DMS53 treated with DMSO at 0.1 percent for 48 hours (cell line): ENCODE data around the gene TMEM151B.
"Not testable (repeated sequence)": the region's sequence is repeated elsewhere in the genome, so short reads cannot be mapped to it uniquely, and the experiment has no call there.

Source experiments
- DNase-seq: peaks from one replicate; lab custom pipeline; 2025; ENCODE audit not compliant: unreplicated experiment; lab: John Stamatoyannopoulos, UW

TMEM151B gene

DNA sequence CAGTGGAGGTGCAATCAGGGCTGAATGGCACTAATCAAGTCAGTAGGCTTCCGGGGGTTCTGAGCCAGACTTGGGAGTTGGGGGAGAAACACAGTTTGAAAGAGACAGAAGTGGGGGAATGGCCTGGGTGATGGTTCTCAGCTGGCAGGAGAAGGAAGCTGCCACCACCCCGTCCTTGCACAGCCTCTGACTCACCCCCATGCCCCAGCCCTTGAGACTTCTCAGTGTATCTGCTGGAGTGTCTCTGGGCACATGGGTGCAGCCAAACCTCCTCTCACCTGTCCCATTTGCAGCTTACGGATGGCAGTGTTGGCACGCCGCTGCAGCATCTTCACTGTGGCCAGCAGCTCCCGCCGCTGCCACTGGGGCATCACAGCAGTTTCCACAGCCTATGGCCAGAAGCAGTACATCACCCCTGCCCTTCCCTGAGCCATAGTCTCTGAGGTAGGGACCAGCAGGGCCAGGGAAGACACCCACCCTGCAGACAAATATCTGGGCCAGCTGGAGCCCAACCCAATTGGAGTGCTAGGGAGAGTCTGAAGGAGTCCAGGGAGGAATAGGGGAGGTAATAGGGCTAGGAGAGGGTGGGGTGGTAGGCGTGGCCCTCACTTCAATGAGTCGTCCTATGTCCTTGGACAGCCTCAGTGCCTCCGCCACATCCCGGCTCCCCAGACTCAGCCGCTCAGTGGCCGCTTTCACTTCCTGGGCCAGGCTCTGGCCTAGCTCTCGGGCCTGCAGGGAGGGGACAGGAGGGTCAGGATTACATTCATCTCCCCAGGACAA, 31.7 kb downstream of the TMEM151B start:
- no peak for DNase-seq

DNA sequence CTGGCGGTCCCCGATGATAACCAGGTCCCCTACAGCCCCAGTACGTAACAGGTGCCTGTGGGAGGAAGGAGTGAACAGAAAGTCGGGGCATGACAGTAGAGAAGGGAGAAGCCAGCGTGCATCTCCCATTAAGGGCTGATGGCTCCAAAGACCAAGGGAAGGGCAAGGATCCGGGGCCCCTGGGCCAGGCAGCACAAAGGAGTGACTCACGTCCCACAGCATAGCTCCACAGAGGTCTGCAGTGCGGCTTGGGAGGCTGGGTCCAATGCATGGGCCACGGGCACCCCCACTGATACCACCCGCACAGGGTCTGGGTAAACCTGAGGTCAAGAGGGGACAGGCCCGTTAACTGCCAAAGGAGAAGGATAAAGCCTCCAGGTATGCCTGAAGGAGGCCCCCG, 32.6 kb downstream of the TMEM151B start:
- DNase-seq: no peak

DNA sequence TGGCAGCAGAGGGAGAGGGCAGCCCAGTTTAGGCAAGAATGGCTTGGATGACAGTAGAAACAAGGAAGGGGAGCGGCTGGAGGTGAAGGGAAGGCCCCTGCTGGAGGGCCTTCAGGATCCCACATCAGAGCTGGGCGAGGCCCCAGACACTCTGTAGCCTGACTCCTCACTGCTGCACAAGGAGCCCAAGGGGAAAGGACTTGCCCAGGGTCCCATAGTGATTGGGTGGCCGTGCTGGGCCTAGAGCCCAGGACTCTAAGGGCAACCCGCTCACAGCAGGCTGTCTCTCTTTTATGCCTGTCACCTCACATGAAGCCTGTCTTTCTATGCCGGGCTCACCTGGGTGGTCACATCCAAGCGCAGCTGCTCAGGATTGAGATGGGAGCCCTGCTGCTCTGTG, 33.6 kb downstream of the TMEM151B start:
- DNase-seq: no peak

DNA sequence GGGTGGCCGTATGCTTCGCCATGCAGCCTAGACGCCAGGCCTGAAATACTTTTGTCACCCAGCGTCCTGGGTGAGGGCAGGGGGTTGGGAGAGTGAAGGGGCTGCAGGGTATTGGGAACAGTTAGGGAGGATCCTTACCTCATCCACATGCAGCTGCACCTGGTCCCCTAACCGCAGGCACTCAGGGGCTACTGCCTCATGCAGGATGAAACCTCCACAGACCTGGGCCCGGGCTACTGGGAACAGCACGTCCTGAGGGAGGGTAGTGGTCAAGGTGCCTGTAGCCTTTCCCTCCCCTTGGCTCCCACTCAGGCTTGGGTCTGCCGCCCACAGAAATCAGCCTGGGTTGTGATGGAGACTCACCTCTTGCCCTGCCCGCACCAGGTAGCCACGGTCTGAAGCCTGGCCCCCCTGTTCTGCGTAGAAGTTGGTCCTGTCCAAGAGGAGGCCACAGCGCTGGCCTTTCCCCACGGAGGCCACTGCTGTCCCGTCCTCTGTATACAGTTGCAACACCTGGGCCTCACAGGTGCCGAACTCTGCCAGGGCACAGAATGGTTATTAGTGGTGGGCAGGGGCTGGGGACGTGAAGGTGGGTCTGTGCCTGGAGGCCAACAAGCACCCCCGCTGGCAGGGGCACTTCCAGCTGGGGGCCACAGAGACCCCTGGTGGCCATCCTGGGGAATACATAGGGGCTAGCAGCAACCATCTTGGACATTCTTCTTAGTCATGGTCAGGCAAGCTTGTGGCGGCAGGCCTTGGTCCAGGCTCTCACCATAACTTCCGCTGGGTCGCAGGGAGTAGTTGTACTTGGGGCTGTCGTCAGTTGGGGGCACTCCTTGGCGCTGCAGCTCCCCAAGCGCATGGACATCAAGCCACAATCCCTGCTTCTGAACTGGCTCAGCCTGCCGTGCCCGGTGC, 34.3 kb downstream of the TMEM151B start:
- DNase-seq: no peak

DNA sequence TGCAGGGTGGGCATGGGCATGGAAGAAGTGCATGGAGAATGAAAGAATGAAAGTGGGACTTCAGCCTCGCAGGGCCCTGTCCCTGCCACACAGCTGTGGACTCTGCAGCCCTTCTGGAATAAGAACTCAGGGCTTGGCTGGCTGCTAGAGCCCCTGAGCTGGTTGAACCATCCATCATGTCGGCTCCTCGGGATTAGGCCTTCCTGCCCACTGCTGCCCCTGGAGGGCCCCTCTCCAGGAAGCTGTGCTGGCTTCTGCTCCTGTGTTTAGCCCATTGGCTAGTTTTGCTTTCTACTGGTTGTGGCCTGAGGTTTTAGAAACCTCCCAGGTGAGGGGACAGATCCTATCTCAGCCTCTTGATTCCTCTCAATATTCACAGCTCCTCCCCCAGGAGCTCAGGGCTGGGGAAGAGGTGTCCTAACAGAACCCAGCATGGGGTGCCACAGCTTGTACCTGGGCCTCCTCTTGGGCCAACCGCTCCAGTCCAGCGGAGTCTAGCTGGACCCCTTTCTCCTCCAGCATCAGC, 35.0 kb downstream of the TMEM151B start:
- no peak for DNase-seq

DNA sequence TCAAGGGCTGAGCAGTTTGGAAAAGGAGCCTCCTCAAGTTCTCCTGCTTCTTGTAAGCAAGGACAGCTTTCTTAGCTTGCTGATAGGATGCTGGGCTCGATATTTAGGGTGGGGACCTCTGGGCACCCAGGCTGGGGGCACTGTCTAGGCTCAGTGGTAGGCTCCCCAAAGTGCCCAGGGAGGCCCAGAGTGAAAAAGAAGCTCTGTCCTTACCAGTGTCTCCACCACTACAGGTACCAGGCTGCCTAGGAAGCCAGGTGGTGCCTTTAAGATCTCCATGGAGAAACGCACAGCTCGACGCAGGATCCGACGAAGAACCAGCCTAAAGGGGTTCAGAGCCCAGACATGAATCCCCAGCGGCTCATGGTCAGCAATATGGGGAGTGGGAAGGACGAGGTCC, 36.5 kb downstream of the TMEM151B start:
- no peak for DNase-seq

DNA sequence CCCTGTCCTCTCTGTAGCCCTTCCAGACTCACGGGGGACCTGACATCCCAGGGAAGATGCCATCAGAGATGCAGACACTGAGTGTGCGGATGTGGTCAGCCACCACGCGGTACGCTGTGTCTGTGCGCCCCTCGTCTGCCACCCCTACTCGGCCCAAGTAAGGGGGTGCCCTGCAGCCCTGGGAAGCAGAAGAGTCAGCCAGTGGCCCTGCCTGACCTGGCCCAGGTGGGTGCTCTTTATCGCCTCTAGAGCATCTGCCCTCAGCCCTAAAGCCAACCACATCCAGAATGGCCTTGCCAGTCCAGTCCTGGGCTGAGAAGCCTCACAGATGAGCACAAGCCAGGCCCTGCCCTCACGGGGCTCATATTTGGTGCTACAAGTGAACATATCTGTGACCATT, 37.0 kb downstream of the TMEM151B start:
- no peak for DNase-seq

DNA sequence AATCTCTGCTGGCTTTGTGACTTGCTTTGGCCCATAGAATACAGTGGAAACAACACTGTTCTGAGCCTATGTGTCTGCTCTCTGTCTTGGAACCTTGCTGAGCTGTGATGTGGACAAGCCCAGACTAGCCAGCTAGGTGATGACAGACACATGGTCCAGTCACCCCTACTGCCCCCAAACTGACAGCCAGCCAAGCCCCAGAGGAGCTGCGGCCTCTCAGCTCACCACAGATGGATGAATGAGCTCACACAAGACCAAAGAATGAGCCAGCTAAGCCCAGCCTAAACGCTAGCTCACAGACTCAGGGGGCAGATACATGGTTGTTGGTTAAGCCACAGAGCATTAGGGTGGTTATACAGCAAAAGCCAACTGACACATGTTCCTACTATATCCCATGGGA, 38.8 kb downstream of the TMEM151B start:
- no peak for DNase-seq

DNA sequence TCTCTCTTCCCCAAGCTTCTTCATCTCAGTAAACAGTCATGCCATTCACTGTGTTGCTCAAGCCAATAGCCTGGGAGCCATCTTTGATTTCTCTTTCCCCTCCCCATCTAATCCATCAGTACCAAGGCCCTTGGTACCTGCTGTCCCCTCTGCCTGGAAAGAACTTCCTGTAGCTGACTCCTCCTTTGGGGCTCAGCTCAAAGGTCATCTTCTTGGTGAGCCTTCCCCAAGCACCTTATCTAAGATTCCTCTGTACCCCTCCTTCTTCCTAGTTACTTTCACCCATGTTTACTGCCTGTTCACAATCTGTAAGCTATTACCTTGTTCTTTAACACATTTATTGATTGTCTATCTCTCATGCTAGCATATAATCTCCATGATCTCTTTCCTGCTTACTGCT, 39.4 kb downstream of the TMEM151B start:
- DNase-seq: no peak

DNA sequence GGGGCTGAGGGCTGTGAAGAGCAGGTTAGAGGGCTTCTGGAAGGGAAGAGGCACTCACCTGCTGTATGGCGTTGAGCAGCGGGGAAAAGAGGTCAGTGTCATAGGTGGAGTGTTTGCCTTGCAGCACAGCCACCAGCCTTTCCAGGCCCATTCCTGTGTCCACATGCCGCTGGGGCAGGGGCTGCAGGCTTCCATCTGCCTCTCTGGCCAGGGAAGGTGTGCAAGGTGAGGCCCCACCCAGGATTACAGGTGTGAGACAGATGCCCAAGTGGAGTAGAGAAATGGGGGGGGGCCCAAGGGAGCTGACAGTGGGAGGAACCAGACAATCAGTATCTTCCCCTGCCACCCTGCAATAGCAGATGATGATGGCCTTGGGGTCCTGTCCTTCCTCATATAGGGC, 40.0 kb downstream of the TMEM151B start:
- DNase-seq: no peak

DNA sequence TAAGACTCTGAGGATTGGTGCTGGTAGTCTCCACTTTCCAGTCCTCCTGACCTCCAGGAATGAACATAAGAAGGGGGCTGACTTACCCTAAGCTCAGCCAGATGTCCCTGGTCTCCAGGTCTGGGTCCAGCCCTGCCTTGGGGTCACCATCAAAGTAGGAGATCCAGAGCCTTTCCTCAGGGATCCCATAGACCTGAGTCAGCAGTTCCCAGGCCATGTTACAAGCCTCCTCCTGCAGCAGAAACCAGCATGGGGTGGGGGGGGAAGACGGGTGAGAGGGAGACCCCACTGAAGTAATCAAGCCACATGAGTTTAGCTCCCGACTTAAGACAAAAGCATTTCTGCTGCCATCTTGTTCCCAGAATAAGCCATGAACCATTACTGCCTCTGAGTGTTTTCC, 41.1 kb downstream of the TMEM151B start:
- DNase-seq: no peak

DNA sequence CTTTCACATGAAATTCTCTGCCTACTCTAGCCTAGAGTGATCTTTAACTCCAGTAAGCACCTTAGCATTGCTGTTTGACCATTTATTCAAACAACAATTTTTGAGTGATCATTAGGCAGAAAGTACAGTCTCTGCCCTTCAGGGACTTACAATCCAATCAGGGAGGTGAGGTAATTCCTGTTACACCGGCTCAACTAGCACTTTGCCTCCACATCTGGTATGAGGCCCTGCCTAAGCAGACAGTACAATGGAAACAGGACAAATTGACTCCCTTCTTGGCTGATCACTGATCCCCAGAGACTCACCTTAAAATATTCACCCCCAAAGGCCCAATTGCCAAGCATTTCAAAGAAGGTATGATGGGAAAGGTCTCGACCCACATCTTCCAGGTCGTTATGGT, 41.5 kb downstream of the TMEM151B start:
- DNase-seq: no peak

DNA sequence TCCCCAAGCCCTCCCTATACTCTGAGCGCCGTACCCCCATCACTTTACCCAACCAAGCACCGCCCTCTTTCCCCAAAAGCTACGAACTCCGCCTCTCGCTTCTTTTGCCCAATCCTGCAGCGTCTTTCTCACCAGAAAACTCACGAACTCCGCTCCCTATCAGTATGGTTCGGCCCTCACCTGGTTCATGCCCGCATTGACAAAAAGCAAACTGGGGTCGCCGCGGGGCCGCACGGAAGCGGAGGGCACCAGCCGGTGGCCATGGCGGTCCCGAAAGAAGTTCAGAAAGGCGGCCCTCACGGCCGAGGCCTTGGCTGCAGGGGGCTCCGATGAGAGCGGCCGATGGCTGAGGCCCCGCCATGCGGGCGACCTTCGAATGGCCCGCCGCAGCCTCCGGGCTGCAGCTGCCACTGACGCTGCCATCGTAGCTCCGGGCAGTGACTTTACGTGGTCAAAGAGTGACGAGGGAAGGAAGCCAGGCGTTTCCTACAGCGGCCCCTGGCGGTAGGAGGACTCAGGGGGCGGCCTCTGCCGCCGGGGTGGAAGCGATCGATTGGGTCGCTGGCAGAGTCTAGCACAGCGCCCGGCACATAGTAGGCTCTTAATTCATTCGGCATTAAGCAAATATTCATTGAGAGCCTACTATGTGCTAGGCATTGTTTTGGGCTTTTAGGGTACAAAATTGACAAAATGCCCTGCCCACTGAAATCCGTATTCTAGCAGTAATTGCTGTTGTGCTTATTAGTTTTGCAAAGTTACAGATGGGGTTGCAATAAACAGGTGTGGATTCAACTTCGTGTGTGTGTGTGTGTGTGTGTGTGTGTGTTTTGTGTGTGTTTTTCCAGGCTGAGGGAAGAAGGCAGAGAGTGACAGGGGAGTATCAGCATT, 42.9 kb downstream of the TMEM151B start, which contains the start of gene AARS2:
Gene AARS2, minus strand, starts transcription at position 447 of the 888 bp plus-strand sequence. Its CDS starts 24 bp downstream, at position 423.
- DNase-seq: peak; percentile 58

DNA sequence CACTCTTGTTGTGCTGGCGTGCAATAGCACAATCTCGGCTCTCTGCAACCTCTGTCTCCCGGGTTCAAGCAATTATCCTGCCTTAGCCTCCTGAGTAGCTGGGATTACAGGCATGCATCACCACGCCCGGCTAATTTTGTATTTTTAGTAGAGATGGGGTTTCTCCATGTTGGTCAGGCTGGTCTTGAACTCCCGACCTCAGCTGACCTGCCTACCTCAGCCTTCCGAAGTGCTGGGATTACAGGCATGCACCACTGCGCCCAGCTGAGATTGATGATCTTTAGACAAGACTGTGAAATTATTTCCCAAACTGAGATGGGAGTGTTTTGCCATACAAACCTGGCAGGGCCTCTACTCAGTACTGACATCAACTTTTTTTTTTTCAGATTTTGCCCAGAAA, 44.4 kb downstream of the TMEM151B start:
- not testable (repeated sequence) for DNase-seq

DNA sequence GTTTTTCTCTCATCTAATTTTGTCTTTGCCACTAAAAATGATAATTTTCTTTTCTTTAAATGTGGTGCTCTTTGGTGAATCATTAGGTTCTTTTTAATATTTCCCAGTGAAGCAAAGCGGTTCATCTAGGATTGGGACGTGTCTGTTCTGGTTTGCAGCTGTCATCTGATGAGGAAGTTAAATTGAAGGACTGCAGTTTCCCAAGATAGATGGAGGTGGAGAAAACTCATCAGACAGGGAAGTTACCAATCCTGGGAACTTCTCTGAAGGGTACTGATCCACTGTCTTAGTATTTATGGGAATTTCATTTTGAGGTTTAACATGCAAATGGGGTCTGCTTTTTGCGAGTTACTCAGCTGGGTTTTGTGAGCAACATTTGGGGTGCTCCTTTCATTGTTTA, 45.3 kb downstream of the TMEM151B start:
- no peak for DNase-seq

DNA sequence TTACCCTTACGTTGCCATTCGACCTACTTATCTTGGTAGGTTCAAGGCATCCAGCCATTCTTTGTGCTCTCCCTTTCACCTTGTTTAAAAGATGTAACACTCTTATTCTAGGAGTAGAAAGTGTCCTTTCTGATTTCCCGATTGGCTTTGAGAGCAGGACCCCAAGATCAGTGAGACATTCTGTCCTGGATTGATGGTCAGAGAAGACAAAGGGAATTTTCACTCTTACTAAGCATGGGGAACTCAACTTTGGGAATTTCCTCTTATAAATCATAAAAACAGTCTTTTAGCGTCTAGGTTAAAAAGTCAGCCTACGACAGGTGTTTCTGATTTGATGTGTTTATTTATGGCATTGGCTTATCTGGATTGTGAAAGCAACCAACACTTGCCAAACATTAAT, 45.7 kb downstream of the TMEM151B start:
- DNase-seq: no peak

DNA sequence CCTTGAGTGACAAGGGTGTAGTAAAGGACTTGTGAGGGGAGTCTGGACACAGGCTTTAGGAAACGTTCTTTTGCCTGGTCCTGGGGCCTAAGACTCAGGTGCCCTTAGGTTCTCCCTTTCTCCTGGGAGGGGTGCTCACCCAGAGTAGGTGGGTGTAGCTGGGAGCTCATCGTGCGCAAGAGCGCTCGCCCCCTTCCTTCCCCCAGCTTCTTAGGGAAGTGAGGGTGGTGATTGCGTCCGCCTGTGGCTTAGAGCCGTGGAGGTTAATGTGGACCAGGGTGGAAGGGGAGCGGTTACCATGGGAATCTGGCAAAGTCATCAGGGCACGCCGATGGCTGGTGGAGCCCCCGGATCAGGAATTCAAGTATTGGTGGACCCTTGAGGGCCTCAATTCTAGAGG, 46.2 kb downstream of the TMEM151B start:
- no peak for DNase-seq

DNA sequence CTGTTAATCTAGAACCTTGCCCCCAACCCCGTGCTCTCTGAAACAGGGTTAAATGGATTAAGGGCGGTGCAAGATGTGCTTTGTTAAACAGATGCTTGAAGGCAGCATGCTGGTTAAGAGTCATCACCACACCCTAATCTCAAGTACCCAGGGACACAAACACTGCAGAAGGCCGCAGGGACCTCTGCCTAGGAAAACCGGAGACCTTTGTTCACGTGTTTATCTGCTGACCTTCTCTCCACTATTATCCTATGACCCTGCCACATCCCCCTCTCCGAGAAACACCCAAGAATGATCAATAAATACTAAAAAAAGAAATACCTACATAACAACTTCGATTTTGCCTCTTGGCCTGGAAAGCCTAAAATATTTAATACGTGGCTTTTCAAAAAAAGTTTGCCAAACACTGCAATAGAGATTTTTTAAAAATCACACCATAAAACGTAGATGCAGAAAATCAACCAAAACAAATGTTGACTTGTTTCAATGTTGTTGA, 46.9 kb downstream of the TMEM151B start:
- DNase-seq: not testable (repeated sequence)

DNA sequence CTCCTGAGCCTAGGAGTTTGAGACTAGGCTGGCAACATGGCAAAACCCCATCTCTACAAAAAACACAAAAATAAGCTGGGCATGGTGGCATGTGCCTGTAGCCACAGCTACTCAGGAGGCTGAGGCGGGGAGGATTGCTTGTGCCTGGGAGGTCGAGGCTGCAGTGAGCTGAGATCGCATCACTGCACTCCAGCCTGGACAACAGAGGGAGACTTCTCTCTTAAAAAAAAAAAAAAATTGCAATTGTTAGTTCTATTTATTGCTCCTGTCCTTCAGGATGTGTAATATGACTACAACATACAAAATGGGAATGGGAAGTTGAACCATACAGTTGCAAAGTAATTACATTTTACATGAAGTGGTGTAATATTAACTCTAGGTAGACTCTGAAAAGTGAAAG, 51.0 kb downstream of the TMEM151B start:
- no peak for DNase-seq

DNA sequence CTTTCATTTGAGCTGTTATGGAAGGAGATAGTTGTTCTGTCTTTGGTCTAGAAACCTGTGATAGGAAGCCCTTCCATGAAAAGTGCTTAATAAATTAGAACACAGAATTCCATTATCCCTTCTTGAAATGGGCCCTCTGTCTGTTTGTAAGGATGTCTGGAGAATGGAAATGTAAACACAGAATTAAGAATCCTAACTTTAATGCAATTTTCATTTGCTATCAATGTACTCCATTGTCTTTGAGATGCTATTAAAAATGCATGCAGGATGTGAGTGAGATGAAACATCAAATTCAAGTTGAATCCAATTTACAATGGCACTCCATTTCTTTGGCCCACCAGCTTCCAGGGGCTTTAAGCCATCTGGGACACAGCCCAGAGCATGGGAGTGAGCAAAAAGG, 56.8 kb downstream of the TMEM151B start:
- no peak for DNase-seq

DNA sequence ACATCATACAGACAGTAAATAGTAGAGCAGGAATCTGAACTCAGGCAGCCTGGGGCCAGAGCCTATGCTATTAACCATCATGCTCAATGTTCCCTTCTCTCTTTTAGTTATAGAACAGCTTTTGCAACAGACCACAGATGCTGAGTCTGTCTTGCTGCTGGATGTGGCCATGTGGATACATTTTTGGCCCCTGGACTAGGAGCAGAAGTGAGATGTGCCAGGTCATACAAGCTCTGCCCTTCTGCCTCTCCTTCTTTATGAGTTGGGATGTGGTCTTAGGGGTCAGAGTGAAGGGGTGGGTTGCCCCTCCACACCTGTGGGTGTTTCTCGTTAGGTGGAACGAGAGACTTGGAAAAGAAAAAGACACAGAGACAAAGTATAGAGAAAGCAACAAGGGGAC, 57.5 kb downstream of the TMEM151B start:
- DNase-seq: no peak
